Activated CD8-positive, alpha-beta memory T cell treated with anti-CD3 and anti-CD28 coated beads, Interleukin-2, amount 50 U/mL, for 24 hours (primary cell): Measurements from ENCODE around the gene SORT1.

Source experiments
- DNase-seq: peaks from one replicate; pipeline ENCODE4 v3.0.0-alpha.2; 2020; ENCODE audit errors: extremely low read depth

The SORT1 gene

DNA sequence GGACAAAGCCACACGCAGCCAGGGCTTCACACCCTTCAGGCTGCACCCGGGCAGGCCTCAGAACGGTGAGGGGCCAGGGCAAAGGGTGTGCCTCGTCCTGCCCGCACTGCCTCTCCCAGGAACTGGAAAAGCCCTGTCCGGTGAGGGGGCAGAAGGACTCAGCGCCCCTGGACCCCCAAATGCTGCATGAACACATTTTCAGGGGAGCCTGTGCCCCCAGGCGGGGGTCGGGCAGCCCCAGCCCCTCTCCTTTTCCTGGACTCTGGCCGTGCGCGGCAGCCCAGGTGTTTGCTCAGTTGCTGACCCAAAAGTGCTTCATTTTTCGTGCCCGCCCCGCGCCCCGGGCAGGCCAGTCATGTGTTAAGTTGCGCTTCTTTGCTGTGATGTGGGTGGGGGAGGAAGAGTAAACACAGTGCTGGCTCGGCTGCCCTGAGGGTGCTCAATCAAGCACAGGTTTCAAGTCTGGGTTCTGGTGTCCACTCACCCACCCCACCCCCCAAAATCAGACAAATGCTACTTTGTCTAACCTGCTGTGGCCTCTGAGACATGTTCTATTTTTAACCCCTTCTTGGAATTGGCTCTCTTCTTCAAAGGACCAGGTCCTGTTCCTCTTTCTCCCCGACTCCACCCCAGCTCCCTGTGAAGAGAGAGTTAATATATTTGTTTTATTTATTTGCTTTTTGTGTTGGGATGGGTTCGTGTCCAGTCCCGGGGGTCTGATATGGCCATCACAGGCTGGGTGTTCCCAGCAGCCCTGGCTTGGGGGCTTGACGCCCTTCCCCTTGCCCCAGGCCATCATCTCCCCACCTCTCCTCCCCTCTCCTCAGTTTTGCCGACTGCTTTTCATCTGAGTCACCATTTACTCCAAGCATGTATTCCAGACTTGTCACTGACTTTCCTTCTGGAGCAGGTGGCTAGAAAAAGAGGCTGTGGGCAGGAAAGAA, 122.9 kb downstream of the SORT1 start:
- no peak for DNase-seq

GRCh38 chr1:109273570-109274288, 124.0 kb downstream of the SORT1 start:
- no peak for DNase-seq

GRCh38 chr1:109272831-109273547, 124.7 kb downstream of the SORT1 start:
- no peak for DNase-seq

DNA sequence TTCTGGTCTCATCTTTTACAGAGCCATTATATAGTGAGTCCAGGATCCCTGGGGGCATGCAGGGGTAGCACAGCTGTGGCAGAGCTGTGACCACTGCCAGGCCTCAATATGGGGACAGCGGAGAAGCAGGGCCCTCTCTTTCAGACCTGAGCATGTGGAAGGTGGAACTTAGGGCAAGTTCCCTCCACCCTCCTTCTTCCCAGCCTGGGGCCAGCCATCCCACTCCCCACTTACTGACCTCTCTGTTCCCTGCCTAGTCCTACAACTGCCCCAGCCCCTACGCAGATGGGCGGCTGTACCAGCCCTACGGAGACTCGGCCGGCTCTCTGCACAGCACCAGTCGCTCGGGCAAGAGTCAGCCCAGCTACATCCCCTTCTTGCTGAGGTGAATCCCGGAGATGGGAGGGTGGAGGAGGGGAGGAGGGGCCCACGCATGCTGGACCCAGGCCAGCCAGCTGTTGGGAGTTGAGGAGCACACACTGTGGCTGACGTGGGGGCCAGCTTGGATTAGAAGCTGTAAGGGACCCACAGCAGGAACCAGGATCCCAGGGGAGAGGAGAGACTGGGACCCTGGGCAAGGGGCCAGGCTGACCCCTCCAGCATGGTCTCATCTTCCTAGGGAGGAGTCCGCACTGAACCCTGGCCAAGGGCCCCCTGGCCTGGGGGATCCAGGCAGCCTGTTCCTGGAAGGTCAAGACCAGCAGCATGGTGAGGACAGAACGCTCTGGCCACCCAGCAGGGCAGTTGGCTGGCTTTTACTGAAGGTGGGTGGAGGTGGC, 125.5 kb downstream of the SORT1 start:
- DNase-seq, result no peak

DNA sequence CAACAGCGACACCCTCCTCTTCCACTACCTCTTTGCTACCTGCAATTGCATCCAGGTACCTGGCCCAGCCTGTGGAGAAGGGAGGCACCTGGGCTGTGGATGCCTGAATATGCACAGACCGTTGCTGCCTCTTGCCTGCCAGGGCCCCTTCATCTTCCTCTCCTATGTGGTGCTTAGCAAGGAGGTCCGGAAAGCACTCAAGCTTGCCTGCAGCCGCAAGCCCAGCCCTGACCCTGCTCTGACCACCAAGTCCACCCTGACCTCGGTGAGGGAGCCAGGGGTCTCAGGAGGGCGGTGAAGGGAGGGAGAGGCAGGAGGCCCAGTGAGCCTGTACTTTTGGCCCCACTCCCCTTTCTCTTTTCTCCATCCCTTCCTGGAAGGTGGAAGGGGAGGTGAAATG, 126.3 kb downstream of the SORT1 start:
- no peak for DNase-seq

DNA sequence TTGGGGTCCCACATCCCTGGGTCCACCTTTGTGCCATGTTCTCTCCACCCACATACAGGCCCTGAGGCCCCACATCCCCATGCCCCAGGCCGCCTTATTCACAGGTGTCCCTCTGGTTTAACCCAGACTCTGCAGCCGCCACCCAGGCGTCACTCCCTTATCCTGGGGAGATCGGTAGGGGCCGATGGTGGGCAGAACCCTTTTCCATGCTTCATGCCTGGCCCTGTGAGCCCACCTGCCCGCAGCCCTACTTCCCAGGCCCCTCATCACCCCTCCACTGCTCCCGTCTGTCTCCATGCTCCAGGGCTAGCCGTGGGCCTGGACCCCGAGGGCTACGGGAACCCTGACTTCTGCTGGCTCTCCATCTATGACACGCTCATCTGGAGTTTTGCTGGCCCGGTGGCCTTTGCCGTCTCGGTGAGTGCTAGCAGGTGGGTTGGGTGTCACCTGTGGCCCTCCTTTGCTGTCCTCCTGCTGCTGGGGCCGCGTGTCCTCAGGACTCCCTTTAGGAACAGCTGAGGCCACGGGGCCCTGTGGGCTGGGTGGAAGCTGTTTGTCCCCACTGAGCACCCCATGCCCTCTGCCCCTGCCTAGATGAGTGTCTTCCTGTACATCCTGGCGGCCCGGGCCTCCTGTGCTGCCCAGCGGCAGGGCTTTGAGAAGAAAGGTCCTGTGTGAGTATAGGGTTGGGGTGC, 126.9 kb downstream of the SORT1 start:
- DNase-seq, result no peak

GRCh38 chr1:109269981-109270622, 127.6 kb downstream of the SORT1 start:
- DNase-seq, result no peak

DNA sequence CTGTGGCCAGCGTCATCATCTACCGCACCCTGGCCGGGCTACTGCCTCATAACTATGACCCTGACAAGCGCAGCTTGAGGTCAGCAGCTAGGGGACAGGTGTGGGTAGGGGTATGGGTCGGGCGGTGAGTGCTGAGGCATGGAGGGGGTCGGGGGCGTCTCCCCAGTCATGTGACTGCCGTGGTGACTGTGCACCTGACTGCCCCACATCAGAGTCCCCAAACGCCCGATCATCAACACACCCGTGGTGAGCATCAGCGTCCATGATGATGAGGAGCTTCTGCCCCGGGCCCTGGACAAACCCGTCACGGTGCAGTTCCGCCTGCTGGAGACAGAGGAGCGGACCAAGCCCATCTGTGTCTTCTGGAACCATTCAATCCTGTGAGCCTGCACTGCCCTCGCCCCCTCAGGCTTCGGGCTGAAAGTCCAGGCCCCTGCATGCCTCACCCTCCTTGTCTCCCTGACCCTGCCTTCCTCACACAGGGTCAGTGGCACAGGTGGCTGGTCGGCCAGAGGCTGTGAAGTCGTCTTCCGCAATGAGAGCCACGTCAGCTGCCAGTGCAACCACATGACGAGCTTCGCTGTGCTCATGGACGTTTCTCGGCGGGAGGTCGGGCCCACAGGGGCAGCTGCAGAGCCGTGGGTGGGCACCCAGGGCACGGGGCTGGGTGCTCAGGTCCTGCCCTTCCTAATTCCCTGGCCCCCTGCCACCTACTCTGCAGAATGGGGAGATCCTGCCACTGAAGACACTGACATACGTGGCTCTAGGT, 128.3 kb downstream of the SORT1 start:
- DNase-seq, result no peak

DNA sequence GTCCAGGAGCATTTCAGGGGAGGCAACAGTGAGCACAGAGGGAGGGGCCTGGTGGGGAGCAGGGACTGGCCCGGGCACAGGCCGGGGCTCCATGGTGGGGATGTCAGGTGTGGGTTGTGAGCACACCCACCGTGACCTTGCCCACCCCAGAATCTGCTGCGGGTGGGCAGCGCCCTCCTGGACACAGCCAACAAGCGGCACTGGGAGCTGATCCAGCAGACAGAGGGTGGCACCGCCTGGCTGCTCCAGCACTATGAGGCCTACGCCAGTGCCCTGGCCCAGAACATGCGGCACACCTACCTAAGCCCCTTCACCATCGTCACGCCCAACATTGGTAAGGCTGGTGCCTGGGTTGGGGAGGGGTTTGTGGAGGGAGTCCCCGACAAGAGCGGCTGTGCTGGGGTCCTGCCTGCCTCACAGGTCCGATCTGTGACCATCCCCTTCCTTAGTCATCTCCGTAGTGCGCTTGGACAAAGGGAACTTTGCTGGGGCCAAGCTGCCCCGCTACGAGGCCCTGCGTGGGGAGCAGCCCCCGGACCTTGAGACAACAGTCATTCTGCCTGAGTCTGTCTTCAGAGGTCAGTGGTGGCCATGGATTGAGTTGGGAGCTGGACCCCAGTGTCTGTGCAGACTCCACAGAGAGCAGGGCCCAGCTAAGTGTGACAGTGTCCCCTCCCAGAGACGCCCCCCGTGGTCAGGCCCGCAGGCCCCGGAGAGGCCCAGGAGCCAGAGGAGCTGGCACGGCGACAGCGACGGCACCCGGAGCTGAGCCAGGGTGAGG, 129.1 kb downstream of the SORT1 start:
- DNase-seq, result no peak

DNA sequence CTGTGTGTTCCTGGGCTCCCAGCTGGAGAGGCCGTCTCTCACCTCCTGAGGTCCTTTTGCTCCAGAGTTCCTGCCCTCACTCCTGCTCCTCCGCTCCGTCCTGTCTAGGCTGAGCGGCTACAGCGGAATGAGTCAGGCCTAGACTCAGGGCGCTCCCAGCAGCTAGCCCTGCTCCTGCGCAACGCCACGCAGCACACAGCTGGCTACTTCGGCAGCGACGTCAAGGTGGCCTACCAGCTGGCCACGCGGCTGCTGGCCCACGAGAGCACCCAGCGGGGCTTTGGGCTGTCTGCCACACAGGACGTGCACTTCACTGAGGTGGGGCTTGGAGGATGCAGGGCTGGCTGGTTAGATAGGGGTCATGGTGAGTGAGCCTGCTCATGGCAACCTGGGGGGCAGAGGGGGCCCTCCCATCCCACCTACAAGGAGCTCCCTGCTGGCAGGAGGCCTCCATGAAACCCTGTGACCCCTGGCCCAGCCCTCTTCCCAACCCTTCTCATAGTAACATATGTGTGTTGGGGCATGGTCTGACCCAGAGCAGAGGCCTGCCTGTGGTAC, 129.9 kb downstream of the SORT1 start:
- no peak for DNase-seq

DNA sequence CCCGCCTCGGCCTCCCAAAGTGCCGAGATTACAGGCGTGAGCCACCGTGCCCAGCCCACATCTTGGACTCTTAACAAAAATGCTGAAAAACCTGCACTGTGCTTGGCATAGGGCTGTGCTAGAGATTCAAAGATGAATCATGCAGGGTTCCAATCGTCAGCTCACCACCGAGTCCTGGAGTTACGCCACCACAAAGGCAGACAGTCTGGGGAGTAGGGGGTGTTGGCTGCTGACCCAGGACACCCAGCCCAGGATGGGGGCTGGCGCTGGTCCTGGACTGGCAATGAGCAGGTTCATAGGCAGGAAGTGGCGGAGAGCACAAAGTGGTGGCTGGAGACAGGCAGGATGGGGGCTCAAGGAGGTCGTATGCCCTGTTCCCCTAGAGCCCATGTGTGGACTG, 130.8 kb downstream of the SORT1 start:
- DNase-seq, result no peak

- DNase-seq, result no peak
Measured at GRCh38 chr1:109265741-109266330, 131.9 kb downstream of the SORT1 start.

- no peak for DNase-seq
Measured at GRCh38 chr1:109265016-109265415, 132.7 kb downstream of the SORT1 start.

- no peak for DNase-seq
Measured at GRCh38 chr1:109264379-109264755, 133.4 kb downstream of the SORT1 start.

DNA sequence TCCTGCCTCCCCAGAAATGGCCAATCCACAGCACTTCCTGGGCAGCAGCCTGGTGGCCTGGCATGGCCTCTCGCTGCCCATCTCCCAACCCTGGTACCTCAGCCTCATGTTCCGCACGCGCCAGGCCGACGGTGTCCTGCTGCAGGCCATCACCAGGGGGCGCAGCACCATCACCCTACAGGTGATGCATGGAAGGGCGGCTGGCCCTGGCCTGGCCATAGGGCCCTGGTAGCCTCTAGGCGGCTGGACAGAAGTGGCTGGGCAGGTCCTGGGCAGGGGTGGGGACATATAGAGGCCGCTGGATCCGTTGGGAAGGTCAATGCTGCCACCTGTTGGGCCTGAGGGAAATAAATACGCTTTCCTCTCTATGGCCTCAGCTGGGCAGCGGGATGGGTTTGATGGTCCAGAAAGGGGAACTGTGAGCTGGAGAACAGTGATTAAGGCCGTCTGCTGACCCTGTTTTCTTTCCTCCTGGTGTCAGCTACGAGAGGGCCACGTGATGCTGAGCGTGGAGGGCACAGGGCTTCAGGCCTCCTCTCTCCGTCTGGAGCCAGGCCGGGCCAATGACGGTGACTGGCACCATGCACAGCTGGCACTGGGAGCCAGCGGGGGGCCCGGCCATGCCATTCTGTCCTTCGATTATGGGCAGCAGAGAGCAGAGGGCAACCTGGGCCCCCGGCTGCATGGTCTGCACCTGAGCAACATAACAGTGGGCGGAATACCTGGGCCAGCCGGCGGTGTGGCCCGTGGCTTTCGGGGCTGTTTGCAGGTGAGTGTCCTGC, 133.9 kb downstream of the SORT1 start:
- peak; percentile 39 for DNase-seq

GRCh38 chr1:109263234-109263596, 134.5 kb downstream of the SORT1 start:
- no peak for DNase-seq

DNA sequence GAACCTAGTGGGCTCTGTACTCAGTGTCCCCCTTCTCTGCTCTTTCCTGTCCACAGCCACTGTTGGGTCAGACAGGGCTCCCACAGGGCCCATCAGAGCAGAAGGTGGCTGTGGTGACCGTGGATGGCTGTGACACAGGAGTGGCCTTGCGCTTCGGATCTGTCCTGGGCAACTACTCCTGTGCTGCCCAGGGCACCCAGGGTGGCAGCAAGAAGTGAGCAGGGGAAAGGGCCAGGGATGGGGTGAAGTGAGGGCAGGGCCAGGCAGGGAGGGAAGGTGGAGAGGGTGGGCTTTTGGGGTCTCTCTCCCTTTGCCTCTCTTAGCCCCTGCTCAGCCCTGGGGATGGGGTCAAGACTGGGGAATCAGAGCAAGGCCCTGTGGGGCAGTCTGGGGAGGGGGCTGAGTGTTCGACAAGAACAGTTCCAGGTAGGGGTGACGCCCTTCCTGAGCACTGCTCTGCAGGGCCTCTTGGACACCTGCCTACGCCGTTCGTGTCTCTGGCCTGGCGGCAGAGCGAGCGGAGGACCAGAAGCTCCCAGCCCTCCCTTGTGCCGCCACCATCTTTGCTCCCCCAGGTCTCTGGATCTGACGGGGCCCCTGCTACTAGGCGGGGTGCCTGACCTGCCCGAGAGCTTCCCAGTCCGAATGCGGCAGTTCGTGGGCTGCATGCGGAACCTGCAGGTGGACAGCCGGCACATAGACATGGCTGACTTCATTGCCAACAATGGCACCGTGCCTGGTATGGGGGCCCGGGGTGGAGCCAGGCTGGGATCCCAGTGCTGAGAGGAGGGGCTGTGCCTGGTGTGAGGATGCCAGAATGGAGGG, 135.3 kb downstream of the SORT1 start:
- no peak for DNase-seq
